ENCODE measurements around the gene DAB2IP.

DNA sequence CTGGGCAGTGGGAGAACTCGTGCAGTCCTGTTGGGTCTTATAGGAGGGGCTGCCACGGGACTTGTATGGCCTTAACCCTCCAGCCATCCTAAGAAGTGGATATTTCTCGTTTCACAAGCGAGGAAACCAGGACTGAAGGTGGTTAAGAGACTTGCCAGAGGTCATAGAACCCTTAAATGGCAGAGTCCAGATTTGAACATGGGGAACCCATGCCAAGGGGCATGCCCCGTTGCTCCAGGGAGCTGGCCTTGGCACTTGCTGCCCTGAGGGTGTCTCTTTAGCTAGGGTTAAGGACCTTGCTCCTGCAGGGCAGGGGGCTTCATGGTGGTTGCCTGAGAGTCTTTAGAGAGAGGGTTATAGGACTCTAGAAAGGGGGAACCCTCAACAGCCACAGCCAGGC, 63.4 kb downstream of the DAB2IP start:
- TF ChIP-seq, protein P1, sequence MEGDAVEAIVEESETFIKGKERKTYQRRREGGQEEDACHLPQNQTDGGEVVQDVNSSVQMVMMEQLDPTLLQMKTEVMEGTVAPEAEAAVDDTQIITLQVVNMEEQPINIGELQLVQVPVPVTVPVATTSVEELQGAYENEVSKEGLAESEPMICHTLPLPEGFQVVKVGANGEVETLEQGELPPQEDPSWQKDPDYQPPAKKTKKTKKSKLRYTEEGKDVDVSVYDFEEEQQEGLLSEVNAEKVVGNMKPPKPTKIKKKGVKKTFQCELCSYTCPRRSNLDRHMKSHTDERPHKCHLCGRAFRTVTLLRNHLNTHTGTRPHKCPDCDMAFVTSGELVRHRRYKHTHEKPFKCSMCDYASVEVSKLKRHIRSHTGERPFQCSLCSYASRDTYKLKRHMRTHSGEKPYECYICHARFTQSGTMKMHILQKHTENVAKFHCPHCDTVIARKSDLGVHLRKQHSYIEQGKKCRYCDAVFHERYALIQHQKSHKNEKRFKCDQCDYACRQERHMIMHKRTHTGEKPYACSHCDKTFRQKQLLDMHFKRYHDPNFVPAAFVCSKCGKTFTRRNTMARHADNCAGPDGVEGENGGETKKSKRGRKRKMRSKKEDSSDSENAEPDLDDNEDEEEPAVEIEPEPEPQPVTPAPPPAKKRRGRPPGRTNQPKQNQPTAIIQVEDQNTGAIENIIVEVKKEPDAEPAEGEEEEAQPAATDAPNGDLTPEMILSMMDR (IDR thresholded peaks at IDR 0.05) = no peak
- TF ChIP-seq GABPB1 (CRISPR knock-in tag; IDR thresholded peaks at IDR 0.05) (no peak), FOXK1 (CRISPR knock-in tag; IDR thresholded peaks at IDR 0.05) (no peak), CREM (CRISPR knock-in tag; IDR thresholded peaks at IDR 0.05) (no peak), SMAD3 (CRISPR knock-in tag; IDR thresholded peaks at IDR 0.05; ENCODE audit: borderline replicate concordance) (no peak), ZNF671 (CRISPR knock-in tag; IDR thresholded peaks at IDR 0.05) (no peak), ZNF138 (CRISPR knock-in tag; conservative IDR thresholded peaks at IDR 0.05) (no peak)
- TF ChIP-seq, protein P2, sequence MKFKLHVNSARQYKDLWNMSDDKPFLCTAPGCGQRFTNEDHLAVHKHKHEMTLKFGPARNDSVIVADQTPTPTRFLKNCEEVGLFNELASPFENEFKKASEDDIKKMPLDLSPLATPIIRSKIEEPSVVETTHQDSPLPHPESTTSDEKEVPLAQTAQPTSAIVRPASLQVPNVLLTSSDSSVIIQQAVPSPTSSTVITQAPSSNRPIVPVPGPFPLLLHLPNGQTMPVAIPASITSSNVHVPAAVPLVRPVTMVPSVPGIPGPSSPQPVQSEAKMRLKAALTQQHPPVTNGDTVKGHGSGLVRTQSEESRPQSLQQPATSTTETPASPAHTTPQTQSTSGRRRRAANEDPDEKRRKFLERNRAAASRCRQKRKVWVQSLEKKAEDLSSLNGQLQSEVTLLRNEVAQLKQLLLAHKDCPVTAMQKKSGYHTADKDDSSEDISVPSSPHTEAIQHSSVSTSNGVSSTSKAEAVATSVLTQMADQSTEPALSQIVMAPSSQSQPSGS (CRISPR knock-in tag; IDR thresholded peaks at IDR 0.05; ENCODE audit: borderline replicate concordance, low read depth) = no peak
- TF ChIP-seq, protein P3, sequence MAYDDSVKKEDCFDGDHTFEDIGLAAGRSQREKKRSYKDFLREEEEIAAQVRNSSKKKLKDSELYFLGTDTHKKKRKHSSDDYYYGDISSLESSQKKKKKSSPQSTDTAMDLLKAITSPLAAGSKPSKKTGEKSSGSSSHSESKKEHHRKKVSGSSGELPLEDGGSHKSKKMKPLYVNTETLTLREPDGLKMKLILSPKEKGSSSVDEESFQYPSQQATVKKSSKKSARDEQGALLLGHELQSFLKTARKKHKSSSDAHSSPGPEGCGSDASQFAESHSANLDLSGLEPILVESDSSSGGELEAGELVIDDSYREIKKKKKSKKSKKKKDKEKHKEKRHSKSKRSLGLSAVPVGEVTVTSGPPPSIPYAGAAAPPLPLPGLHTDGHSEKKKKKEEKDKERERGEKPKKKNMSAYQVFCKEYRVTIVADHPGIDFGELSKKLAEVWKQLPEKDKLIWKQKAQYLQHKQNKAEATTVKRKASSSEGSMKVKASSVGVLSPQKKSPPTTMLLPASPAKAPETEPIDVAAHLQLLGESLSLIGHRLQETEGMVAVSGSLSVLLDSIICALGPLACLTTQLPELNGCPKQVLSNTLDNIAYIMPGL (CRISPR knock-in tag; IDR thresholded peaks at IDR 0.05) = no peak
- TF ChIP-seq, protein P4, sequence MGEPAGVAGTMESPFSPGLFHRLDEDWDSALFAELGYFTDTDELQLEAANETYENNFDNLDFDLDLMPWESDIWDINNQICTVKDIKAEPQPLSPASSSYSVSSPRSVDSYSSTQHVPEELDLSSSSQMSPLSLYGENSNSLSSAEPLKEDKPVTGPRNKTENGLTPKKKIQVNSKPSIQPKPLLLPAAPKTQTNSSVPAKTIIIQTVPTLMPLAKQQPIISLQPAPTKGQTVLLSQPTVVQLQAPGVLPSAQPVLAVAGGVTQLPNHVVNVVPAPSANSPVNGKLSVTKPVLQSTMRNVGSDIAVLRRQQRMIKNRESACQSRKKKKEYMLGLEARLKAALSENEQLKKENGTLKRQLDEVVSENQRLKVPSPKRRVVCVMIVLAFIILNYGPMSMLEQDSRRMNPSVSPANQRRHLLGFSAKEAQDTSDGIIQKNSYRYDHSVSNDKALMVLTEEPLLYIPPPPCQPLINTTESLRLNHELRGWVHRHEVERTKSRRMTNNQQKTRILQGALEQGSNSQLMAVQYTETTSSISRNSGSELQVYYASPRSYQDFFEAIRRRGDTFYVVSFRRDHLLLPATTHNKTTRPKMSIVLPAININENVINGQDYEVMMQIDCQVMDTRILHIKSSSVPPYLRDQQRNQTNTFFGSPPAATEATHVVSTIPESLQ (CRISPR knock-in tag; IDR thresholded peaks at IDR 0.05) = no peak
- TF ChIP-seq, protein P5, sequence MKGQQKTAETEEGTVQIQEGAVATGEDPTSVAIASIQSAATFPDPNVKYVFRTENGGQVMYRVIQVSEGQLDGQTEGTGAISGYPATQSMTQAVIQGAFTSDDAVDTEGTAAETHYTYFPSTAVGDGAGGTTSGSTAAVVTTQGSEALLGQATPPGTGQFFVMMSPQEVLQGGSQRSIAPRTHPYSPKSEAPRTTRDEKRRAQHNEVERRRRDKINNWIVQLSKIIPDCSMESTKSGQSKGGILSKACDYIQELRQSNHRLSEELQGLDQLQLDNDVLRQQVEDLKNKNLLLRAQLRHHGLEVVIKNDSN (CRISPR knock-in tag; IDR thresholded peaks at IDR 0.05) = no peak
- TF ChIP-seq, protein P6, sequence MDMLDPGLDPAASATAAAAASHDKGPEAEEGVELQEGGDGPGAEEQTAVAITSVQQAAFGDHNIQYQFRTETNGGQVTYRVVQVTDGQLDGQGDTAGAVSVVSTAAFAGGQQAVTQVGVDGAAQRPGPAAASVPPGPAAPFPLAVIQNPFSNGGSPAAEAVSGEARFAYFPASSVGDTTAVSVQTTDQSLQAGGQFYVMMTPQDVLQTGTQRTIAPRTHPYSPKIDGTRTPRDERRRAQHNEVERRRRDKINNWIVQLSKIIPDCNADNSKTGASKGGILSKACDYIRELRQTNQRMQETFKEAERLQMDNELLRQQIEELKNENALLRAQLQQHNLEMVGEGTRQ (CRISPR knock-in tag; IDR thresholded peaks at IDR 0.05) = no peak
